ENCODE data around the gene ZNF462. TPM values are rescaled to one million over a fixed set of nuclear protein-coding genes. Genes with fewer than 3 reads are reported as not detected.

Gene ZNF462
- polyA plus RNA-seq, 1 donor from 2014 or later, result not detected

DNA sequence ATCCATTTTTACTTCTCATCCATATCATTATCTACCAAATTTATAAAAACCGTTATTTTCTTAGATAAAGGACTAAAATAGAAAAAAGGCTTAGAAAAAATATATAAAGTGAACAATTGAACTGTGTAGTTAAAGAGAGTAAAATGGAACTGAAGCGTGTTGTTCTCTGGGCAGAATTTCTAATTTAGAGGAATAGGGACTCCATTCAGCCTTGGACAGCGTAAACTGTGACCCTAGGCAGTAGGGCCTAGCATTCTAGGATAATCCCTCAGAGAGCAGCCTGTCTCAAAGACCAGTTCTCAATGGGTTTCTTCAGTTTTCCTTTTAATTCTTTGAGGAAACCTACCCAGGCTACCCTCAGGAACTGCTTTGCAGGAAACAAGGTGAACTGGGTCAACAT is 11.1 kb downstream of the ZNF462 start:
- no peak overlapping the region for H3K27ac Mint-ChIP-seq
- peaks cover 2% of the 10 kb centered on the region for H3K27me3 Mint-ChIP-seq
- no peaks in the 10 kb centered on the region for H3K36me3 Mint-ChIP-seq
- no peaks in the 10 kb centered on the region for H3K4me1 Mint-ChIP-seq
- no peak overlapping the region for H3K4me3 Mint-ChIP-seq
- H3K9me3 Mint-ChIP-seq, result no peaks in the 10 kb centered on the region

DNA sequence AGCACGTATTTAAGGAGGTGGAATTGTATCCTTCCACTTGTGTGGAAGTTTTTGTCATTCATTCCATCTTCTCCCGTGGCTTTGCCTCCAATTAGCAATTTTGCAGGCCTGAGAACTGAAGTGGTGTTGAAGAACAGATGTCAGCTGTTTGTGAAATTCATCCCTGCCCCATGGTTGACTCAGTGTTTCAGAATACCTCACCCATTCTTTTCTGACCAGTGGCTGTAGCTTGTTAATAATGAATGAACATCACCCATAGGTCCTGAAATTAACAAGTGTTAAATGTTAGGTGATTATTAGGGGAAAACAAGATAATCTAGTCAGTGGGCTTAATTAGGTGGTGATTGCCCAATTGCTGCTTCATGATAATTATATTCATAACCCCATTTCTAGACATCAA is 11.7 kb downstream of the ZNF462 start:
- Mint-ChIP-seq H3K4me3 (no peak overlapping the region), H3K27me3 (peaks cover 2% of the 10 kb centered on the region), H3K9me3 (no peaks in the 10 kb centered on the region), H3K4me1 (no peaks in the 10 kb centered on the region), H3K27ac (no peak overlapping the region), H3K36me3 (no peaks in the 10 kb centered on the region)

DNA sequence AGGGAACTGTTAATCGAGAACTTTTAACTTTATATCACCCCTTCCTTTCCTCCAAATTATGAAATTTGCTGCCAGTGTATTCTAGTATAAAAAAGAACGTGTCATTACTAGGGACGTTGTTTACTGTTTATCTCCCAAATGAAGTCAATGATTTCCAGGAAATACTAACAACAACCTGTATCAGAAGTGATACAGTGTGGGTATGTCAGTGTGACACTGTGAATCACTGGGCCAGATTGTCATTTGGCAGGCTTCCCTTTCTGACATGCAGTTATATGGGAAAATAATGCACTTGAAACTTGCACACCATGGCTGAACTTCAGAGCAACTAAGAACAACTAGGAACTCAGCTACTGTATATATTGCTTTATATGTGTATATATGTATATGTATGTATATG is 12.6 kb downstream of the ZNF462 start:
- no peaks in the 10 kb centered on the region for H3K4me1 Mint-ChIP-seq
- H3K27me3 Mint-ChIP-seq, result peaks cover 2% of the 10 kb centered on the region
- no peaks in the 10 kb centered on the region for H3K36me3 Mint-ChIP-seq
- H3K4me3 Mint-ChIP-seq, result no peak overlapping the region
- peaks cover 0 to 2% (median 0%) of the 10 kb centered on the region in 3 donors for H3K9me3 Mint-ChIP-seq
- H3K27ac Mint-ChIP-seq, result no peak overlapping the region

DNA sequence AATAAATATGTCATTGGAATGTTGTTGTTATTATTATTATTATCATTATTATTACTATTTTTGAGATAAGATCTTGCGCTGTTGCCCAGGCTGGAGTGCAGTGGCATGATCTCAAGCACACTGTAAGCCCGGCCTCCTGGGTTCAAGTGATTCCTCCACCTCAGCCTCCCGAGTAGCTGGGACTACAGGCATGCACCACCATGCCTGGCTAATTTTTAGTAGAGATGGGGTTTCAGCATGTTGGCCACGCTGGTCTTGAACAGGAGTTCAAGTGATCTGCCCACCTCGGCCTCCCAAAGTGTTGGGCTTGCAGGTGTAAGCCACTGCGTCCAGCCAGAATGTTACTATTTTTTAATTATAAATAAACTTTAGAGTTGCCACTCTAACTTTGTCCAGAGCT is 14.4 kb downstream of the ZNF462 start:
- Mint-ChIP-seq H3K36me3 (no peaks in the 10 kb centered on the region), H3K4me1 (no peaks in the 10 kb centered on the region), H3K9me3 (peaks cover 0 to 2% (median 2%) of the 10 kb centered on the region in 3 donors), H3K27ac (no peak overlapping the region), H3K4me3 (no peak overlapping the region), H3K27me3 (no peaks in the 10 kb centered on the region)

DNA sequence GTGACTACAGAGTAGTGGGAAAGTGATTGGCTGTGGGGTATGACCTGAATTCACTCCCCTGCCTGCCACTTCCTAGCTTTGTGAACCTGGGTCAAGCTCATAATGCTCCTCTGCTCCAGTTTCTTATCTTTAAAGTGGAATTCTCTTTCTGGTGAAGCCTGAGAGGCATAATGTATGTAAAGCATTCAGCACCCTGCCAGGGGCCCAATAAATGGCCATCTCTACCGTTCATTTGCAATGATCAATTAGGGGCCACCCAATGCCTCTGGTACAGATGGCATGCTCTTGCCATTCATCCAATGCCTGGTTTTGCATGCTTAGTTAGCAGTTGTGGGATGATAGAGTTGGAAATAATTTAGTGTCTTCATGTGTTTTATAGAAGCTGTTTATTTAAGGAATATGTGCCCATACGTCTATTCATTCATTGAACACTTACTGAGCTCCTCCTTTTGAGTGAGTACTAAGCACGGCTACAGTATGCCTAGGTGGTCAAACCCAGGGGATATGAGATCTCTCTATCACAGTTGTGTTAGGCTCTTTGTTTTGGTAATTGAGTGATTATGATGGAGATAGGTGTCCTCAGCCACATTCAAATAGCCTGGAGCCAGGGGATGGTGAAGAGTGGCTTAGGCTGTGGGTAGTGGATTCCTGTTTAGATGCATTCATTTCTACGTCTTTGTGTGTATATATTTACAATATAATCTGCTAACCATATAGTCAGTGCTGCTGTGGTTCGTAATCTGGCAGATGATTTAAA is 15.3 kb downstream of the ZNF462 start:
- no peaks in the 10 kb centered on the region for H3K4me1 Mint-ChIP-seq
- no peak overlapping the region for H3K27ac Mint-ChIP-seq
- no peaks in the 10 kb centered on the region for H3K27me3 Mint-ChIP-seq
- H3K9me3 Mint-ChIP-seq, result peaks cover 0 to 2% (median 2%) of the 10 kb centered on the region in 3 donors
- H3K36me3 Mint-ChIP-seq, result no peaks in the 10 kb centered on the region
- H3K4me3 Mint-ChIP-seq, result no peak overlapping the region

DNA sequence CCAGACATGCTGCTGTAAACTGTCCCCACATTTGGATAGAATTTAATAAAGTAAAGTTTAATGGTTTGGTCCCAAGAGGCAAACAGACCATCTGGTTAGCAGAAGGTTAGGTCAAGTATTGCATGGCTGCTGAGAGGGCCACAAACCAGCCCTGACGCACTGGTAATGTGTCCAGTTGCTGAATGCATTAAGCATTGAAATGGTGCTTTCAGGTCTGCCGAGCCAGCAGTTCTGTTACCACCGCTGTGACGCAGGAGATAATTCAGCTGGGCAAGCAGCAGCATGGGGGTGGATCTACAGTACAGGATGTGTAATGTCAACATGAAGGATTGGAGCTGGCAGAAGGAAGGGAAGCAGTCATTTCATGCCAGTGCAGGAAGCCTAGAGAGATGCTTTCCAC is 16.0 kb downstream of the ZNF462 start:
- no peaks in the 10 kb centered on the region for H3K4me1 Mint-ChIP-seq
- H3K27me3 Mint-ChIP-seq, result no peaks in the 10 kb centered on the region
- H3K4me3 Mint-ChIP-seq, result no peak overlapping the region
- H3K27ac Mint-ChIP-seq, result no peak overlapping the region
- no peaks in the 10 kb centered on the region for H3K36me3 Mint-ChIP-seq
- peaks cover 0 to 2% (median 2%) of the 10 kb centered on the region in 3 donors for H3K9me3 Mint-ChIP-seq

DNA sequence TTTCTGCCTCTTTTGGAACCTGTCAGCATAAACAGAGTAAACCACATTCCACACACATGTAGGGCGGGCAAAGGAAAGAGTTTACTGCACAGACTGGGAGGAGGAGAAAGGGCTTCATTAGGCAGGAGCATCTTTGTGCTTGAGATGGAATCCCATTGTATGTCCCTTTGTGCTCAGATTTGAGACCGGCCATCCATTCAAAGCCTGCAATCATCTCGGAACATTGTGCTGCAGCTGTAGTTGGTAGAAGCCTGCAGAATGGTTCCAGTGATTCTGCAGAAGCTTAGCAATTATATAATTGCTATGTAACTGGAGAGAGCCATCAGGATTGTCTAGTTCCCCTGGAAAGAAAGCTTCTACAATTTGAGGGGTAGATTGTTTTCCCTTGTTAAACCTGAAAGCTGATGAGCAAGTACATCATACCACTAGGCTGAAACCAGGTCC is 16.5 kb downstream of the ZNF462 start:
- Mint-ChIP-seq H3K4me3 (no peak overlapping the region), H3K9me3 (peaks cover 0 to 2% (median 2%) of the 10 kb centered on the region in 3 donors), H3K27me3 (no peaks in the 10 kb centered on the region), H3K36me3 (no peaks in the 10 kb centered on the region), H3K27ac (no peak overlapping the region), H3K4me1 (no peaks in the 10 kb centered on the region)

DNA sequence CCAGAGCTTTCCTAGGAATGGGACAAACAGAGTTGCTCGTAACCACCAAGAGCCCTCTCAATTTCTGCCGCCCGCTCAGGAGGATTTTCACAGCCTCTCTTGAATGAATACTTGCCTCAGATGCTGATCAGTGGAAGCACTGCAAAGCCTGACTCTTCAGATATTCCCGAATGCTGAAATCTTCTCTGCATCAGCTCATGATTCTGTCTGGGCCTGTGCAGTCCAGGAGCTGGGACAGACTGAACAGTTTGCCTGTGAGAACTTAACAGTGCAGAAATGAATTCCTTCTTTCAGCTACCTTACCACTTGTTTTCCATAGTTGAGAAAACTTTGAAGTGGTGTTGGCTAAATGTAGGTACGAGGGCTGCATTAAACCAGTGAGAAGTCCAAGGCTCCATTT is 17.1 kb downstream of the ZNF462 start:
- Mint-ChIP-seq H3K27me3 (no peaks in the 10 kb centered on the region), H3K4me3 (no peak overlapping the region), H3K36me3 (no peaks in the 10 kb centered on the region), H3K9me3 (peaks cover 0 to 2% (median 2%) of the 10 kb centered on the region in 3 donors), H3K4me1 (no peaks in the 10 kb centered on the region), H3K27ac (no peak overlapping the region)

DNA sequence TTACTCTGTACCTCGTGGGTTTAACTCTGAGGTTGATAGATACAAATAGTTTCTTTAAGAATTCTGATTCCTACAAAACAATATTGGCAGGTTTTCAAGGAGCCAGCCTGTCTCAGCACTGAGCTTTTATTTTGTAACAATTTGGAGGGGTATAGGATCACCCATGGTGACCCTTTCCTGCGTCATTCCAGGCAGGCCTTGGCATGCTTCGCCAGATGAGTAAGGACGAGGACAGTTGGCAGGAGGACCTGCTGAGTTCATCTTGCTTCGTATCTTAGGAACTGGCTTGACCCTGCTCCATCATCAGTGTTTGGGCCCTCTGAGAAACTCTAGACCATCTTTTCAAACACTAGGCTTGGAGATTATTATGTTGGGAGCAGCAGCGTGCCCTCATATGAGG is 17.9 kb downstream of the ZNF462 start:
- H3K36me3 Mint-ChIP-seq, result no peaks in the 10 kb centered on the region

DNA sequence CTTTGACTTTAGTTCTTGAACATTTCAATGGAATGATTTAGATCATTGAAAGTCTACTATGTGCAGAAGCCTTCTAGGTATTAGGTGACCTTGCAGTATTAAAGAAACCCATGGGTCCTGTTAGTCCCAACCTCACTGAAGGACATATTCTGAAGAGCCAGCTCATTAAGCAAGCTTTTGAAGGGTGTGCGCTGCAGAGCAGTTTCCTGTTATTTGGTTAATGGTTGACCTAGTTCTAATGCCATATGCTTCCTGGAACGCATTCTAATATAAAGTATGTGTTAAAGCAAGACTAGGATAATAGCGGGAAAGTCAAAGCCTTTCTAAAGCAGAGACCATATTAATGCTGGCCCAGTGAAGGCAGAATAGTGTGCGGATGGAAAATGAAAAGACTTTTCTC is 20.1 kb downstream of the ZNF462 start:
- H3K36me3 Mint-ChIP-seq, result no peaks in the 10 kb centered on the region
- peaks cover 2 to 6% (median 2%) of the 10 kb centered on the region in 3 donors for H3K9me3 Mint-ChIP-seq
- no peaks in the 10 kb centered on the region for H3K27me3 Mint-ChIP-seq
- no peak overlapping the region for H3K4me3 Mint-ChIP-seq
- H3K4me1 Mint-ChIP-seq, result no peaks in the 10 kb centered on the region
- H3K27ac Mint-ChIP-seq, result no peak overlapping the region

More for the DNA sequence above, 17.9 kb downstream of the ZNF462 start:
- no peak overlapping the region for H3K4me3 Mint-ChIP-seq
- H3K27ac Mint-ChIP-seq, result no peak overlapping the region
- peaks cover 0 to 2% (median 2%) of the 10 kb centered on the region in 3 donors for H3K9me3 Mint-ChIP-seq
- H3K4me1 Mint-ChIP-seq, result no peaks in the 10 kb centered on the region
- no peaks in the 10 kb centered on the region for H3K27me3 Mint-ChIP-seq

DNA sequence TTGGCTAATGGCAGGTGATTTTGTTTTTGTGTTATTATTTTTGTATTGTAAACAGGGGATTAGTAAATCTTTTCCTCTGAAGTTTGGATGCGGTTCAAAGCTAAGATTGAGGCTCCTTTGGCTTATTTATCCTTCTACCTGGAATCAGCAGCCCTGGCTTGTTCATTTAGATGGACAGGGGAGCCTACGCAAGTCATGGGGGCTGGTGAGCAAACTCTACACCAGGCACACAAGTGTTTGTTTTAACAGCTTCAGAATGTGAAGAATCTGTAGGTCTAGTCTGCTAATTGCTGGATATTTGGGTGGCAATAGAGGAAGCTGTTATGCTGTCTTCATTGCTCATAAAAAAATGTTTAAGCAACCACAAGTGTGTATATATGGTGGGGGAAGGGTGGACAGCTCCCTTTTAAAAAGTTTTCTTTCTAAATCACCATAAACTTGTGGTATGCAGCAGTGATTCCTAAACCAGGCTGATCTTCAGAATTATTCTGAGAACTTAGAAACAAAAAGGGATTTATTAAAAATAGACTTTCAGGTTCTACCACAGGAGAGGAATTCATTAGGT is 20.7 kb downstream of the ZNF462 start:
- Mint-ChIP-seq H3K27ac (peak overlapping the region in 1 of 3 donors; percentile 33), H3K27me3 (no peaks in the 10 kb centered on the region), H3K9me3 (peaks cover 2 to 6% (median 2%) of the 10 kb centered on the region in 3 donors), H3K36me3 (no peaks in the 10 kb centered on the region), H3K4me1 (no peaks in the 10 kb centered on the region), H3K4me3 (no peak overlapping the region)

DNA sequence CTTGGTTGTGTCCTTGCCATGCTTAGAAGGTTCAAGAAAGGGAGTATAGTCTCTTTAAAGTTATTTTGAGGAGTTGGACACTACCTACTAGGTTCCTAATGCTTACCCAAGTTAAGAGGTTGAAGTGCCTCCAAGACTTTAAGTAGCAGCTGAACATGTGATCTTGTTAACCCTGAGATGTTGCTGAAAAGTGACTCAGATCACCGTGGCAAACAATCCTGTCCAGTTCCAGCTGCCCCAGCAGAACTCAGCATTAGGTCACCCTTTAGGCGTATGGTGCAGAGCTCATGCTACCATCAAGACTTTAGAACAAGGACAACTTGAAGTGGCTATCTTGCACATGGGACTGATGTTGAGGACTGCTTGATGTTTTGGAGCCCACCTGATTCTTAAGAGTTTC is 22.5 kb downstream of the ZNF462 start:
- H3K9me3 Mint-ChIP-seq, result peaks cover under 1 to 6% (median 2%) of the 10 kb centered on the region in 3 donors
- H3K4me3 Mint-ChIP-seq, result no peak overlapping the region
- no peaks in the 10 kb centered on the region for H3K36me3 Mint-ChIP-seq
- no peaks in the 10 kb centered on the region for H3K4me1 Mint-ChIP-seq
- no peaks in the 10 kb centered on the region for H3K27me3 Mint-ChIP-seq
- H3K27ac Mint-ChIP-seq, result no peak overlapping the region

DNA sequence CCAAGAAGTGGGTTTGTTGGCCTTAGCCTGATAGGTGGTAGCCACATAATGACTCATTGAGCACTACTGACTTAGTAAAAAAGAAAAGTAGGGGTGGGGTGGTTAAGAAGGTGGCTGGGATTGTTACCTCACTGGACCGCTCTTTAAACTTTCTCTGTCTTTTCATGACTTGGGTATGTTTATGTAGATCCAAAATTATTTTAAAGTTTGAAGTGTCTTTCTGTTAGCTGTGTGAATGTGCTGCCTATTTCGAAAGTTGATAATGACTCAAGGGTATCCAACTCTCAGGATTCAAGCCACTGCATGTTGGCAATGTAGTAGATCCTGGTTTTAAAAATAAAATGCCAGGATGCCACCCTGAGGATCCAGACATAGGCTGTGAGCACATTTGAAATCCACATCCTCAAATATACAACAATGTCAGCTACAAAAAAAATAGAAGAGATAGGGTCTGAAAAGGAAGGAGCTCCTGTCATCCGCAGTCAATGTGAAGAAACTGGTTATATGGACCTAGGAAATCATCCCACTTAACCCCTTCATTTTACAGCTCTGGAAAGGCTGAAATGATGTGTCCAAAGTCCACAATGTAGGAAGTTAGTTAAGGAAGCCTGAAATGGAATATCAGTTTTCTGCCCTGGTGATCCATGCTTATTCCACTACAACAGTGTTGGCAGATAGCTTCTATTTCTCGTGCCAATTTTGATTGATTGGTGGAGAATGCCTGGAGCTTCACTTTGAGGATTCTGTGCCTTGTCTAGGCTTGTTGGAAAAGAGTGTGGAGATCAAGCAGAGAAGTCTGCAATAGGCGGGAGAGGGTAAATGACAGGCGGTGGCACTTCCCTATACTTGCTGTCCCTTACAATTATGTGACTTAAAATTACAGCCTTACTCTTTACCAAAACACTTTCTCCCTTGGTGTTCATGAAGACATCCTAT is 23.4 kb downstream of the ZNF462 start:
- Mint-ChIP-seq H3K4me3 (no peak overlapping the region), H3K4me1 (no peaks in the 10 kb centered on the region), H3K27ac (no peak overlapping the region), H3K27me3 (no peaks in the 10 kb centered on the region), H3K36me3 (no peaks in the 10 kb centered on the region), H3K9me3 (peaks cover 0 to 6% (median 0%) of the 10 kb centered on the region in 3 donors)

DNA sequence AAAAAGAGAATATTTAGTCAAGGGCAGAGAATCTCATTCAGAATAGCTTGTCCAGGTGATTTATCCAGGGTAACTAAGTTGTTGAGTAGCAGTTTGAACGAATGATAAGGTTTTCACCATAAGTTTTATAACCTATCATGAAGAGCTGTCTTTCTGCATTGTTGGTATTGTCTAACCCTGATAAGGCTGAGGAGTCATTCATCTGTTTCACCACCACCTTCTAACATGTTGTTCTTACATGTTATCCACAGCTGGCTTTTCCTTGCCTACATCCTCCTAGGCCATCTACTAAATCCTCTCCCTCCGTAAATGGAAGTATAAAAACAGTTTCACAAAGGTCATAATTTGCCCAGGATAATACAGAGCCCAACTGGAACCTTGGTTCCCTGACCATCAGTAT is 24.1 kb downstream of the ZNF462 start:
- H3K4me3 Mint-ChIP-seq, result no peak overlapping the region
- H3K9me3 Mint-ChIP-seq, result peaks cover 0 to 6% (median 0%) of the 10 kb centered on the region in 3 donors

DNA sequence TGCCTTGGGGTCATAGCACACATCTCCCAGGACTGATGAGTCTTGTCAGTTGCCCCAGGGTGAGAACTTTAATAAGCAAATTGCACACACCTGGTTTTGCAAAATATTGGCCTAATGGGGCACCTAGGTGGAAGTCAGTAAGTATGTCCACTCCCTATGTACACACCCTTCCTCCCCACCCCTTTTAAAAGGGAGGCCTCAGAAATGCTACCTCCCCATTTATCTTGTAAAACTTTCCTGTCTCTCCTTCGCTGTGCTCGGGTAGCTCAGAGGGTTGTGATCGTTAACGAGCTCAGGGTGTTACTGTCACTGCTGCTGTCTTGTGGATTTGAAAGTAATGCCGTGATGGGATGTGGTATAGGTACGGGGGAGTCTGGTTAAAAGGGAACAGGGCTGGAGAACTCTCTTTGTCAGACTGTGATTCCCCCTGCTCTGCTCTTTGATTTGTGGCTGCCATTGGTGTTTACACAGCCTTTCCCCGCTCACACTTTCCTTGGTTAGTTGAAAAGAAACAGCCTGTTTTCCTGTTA is 26.2 kb downstream of the ZNF462 start:
- Mint-ChIP-seq H3K27me3 (no peaks in the 10 kb centered on the region), H3K9me3 (peaks cover 0 to 6% (median 0%) of the 10 kb centered on the region in 3 donors), H3K36me3 (no peaks in the 10 kb centered on the region), H3K27ac (no peak overlapping the region), H3K4me3 (no peak overlapping the region), H3K4me1 (no peaks in the 10 kb centered on the region)

More for the DNA sequence above, 24.1 kb downstream of the ZNF462 start:
- Mint-ChIP-seq H3K27ac (no peak overlapping the region), H3K4me1 (no peaks in the 10 kb centered on the region), H3K36me3 (no peaks in the 10 kb centered on the region), H3K27me3 (no peaks in the 10 kb centered on the region)

Measured in IgD-negative memory B cell (primary cell).